DOHH2 (cell line): ENCODE measurements around the gene FBLN2.

Experiments
- EZH2phosphoT487 ChIP-seq: fragments of 200-600 bp; sonication (generic); IDR thresholded peaks from 2 replicates; pipeline ENCODE4 v1.6.1; 2017; ENCODE audit warnings: borderline replicate concordance, mild to moderate bottlenecking, antibody characterized with exemption, low read length, moderate library complexity, mixed read lengths
- TF ChIP-seq, protein P1 (sequence below): fragments of 200-600 bp; sonication (generic); IDR thresholded peaks from one replicate; pipeline ENCODE4 v1.5.1; 2014; ENCODE audit warnings: antibody characterized with exemption, mild to moderate bottlenecking, low read depth, low read length; ENCODE audit not compliant: poor library complexity, severe bottlenecking

DNA sequence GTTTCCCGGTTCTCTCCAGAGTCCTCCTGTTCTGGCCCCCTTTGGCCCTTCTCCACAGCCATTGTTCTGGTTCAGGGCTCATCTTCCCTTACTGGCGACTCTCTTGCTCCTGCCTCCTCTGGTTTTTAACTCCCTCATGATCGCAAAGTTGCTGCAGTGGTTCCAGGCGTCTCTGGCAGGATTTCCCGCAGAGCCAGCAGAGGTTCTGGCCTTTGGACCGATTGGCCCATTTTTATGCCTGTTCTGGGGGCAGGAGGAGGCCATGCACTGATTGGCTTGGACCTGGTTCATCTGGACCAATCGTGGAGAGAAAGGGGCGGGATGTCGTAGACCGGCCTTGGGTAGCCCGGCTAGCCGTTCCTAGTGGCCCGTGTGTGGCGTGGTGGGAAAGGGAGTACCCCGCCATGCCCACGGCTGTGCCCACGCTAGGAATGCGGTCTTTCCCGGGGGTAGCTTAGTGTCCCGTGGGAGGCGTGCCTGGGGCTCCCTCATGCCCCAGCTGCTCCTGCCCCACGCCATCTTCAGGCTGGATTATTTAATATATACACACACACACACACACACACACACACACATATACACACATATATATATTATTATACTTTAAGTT, 113.4 kb downstream of the FBLN2 start:
- TF ChIP-seq EZH2phosphoT487 = no peak
- TF ChIP-seq, protein P1, sequence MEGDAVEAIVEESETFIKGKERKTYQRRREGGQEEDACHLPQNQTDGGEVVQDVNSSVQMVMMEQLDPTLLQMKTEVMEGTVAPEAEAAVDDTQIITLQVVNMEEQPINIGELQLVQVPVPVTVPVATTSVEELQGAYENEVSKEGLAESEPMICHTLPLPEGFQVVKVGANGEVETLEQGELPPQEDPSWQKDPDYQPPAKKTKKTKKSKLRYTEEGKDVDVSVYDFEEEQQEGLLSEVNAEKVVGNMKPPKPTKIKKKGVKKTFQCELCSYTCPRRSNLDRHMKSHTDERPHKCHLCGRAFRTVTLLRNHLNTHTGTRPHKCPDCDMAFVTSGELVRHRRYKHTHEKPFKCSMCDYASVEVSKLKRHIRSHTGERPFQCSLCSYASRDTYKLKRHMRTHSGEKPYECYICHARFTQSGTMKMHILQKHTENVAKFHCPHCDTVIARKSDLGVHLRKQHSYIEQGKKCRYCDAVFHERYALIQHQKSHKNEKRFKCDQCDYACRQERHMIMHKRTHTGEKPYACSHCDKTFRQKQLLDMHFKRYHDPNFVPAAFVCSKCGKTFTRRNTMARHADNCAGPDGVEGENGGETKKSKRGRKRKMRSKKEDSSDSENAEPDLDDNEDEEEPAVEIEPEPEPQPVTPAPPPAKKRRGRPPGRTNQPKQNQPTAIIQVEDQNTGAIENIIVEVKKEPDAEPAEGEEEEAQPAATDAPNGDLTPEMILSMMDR = no peak
